SK-N-SH treated with all-trans-retinoic acid at 6 μM for 48 hours (cell line): ENCODE data around the gene FANCD2.

ENCODE experiments used
- TCF4 ChIP-seq: fragments of 250-450 bp; sonication (Bioruptor Pico); IDR thresholded peaks from 2 replicates; pipeline ENCODE4 v1.8.0; 2021; ENCODE audit warnings: mild to moderate bottlenecking, moderate library complexity, borderline replicate concordance
- ZFP30 ChIP-seq: fragments of 450-650 bp; formaldehyde crosslinking; IDR thresholded peaks from 2 replicates; pipeline ENCODE4 v1.5.0; 2022; ENCODE audit warnings: mild to moderate bottlenecking, moderate library complexity

GRCh38 chr3:10011631-10012030 is 14.6 kb upstream of the FANCD2 start:
- TF ChIP-seq TCF4 (CRISPR knock-in tag) (no peak), ZFP30 (CRISPR knock-in tag) (no peak)
